HG03095 (cell line): Measurements from ENCODE around the gene MRPS30.
"Not testable (repeated sequence)": the region's sequence is repeated elsewhere in the genome, so short reads cannot be mapped to it uniquely, and the experiment has no call there.

Experiments used
- ATAC-seq: cut with Tn5 transposase; IDR thresholded peaks from one replicate; pipeline ENCODE4 v1.9.1; 2021; ENCODE audit warnings: moderate library complexity; ENCODE audit not compliant: unreplicated experiment

MRPS30 gene

GRCh38 chr5:44808435-44809214 is at the start of gene MRPS30:
MRPS30 (plus strand) TSS chr5:44808947; CDS start chr5:44808963, 16 bp downstream.
- ATAC-seq = peak; percentile 97

DNA sequence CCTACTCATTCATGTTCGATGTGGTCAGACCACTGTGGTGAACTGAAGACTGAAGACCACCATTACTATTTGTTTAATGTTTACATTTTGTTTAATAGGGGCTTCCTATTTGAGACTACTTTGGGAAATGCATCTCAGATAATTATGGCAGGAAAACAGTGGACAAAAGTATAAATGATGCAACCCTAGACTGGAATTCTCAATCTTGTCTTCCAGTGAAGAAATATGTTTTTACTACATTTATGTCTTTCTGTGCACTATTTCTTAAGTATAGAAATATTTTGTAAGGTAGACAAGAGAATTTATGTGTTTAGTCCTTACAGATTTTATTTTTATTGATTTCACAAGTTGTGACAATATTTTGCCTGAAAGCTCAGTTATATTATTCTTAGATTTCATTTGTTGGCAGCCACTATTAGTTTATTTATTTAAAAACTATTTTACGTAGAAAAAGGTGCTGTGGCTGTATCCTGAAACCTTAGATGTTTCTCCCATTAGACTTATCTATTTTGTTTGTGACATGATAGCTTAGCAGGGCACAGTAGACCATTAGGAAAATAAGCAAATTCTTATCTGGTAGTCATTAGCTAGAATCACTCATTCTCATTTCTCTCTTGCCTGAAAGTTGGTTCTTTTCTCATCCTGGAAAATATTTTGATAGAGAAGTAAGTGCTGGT is 39.4 kb upstream of the MRPS30 start:
- no peak for ATAC-seq

DNA sequence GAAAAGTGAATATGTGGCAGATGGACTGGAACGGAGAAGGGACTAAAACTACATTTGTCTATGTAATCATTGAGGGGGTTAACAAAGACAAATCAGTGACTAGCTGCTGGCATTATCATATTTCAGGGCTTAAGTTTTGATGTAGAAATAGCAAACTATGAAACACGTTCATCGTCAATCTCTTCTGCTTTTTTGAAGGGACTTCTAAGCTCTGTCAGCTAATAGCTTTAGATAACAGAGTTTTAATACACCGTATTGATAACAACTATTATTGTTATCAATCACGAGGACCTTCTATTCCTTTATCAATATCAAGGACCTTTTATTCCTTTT is 38.9 kb upstream of the MRPS30 start:
- ATAC-seq = no peak

- no peak for ATAC-seq
Measured at GRCh38 chr5:44770780-44771717, 37.7 kb upstream of the MRPS30 start.

- not testable (repeated sequence) for ATAC-seq
Measured at GRCh38 chr5:44772397-44772796, 36.4 kb upstream of the MRPS30 start.

DNA sequence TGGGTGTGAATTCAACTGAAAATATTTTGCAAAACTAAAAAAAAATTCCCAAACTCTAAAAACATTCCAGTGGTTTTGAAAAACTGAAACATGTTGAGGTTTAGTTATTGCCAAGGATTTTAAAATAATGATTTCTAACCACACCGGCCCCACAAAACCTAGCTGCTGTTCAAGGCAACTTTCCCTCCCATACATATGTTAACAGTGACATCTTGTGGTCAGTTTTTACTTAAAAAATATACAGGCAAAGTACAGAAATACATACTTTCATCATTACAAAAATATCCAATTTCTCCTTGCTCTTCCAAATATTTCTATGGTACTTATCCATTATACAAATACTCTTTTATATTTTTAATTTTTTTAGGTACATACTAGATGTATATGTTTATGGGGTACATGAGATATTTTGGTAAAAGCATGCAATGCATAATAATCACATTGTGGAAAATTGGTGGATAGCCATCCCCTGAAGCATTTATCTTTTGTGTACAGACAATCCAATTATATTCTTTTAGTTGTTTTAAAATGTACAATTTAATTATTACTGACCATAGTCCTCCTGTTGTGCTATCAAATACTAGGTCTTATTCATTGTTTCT is 34.4 kb upstream of the MRPS30 start:
- no peak for ATAC-seq

- no peak for ATAC-seq
Measured at GRCh38 chr5:44779167-44779566, 29.6 kb upstream of the MRPS30 start.

GRCh38 chr5:44783634-44784315 is 25.0 kb upstream of the MRPS30 start:
- no peak for ATAC-seq

GRCh38 chr5:44787731-44788130 is 21.0 kb upstream of the MRPS30 start:
- ATAC-seq = no peak

GRCh38 chr5:44789372-44789995 is 19.3 kb upstream of the MRPS30 start:
- ATAC-seq = not testable (repeated sequence)

GRCh38 chr5:44792031-44792673 is 16.6 kb upstream of the MRPS30 start:
- not testable (repeated sequence) for ATAC-seq

GRCh38 chr5:44794371-44794770 is 14.4 kb upstream of the MRPS30 start:
- no peak for ATAC-seq

DNA sequence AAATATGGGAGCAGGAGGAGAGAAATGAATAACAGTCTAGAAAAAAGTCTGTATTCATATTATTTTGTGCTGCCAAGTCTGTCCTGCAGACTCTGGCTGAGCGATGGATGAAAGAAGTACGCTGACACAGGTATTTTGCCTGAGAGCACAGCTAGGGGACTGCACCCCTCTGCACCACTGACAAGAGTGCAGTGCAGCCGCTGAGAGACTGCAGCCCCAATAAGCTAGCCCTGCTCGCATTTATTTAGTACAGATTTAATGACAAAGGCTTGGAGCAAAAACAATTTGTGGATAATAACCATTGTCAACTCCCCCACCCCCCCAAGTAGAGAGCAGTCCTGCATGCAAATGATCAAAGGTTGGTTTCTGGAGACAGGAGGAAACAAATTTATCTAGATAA is 13.3 kb upstream of the MRPS30 start:
- ATAC-seq = no peak

DNA sequence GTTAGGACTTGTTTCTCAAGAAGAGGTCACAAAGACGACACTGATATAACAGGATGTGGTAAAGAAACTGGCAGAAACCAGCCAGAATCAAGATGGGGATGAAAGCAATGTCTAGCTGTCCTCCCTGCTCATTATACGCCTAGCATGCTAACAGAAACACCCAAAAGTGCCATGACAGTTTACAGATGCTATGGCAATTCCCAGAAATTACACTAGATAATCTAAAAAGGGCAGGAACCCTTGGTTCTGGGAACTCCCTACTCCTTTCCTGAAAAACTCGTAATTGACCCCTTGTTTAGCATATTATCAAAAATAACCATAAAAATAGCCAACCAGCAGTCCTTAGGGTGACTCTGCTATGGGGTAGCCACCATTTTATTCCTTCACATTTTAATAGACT is 10.9 kb upstream of the MRPS30 start:
- no peak for ATAC-seq

DNA sequence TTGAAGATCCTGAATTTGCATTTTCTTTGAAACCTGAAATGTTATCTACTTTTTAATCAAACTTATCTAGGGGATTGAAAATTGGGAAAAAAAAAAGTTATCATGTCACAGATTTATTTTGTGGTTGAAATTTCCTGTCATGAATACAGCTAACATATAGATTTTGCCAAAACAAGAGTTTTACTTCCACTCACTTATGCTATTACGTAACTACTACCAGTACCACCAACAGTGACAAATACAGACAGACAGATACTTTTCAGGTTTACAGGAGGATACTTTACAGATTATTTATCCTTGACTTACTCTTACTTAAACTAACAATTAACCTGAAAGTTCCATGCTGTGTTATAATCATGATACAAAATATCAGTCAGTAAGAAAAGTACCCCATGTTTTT is 6.8 kb upstream of the MRPS30 start:
- ATAC-seq = no peak

- ATAC-seq = no peak
Measured at GRCh38 chr5:44806608-44807007, 2.1 kb upstream of the MRPS30 start.

- ATAC-seq = no peak
Measured at GRCh38 chr5:44807269-44807668, 1.5 kb upstream of the MRPS30 start.

GRCh38 chr5:44809215-44809955 is 638 bp downstream of the MRPS30 start:
- peak; percentile 45 for ATAC-seq

DNA sequence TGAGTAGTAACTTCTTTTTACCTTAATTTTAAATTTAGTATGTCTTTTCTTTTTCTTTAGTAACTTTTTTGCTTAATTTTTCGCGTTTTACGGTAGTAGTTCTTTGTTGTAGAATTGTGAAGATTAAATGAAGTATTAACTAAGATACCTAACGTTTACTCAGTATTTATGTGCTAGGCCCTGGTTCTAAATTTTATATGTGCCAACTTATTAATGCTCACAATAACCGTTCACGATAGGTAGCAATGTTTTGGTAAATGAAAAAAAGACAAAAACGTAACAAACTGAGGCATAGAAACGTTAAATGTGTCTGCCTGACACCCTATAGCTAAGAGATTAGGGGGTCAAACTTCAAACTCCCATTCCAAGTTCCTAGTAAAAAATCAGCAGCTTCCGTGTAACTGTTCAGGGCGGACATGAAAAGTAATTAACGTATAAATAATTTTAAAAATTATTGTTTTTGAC is 1.2 kb downstream of the MRPS30 start:
- no peak for ATAC-seq
